ENCODE data around the gene AFDN.

GRCh38 chr6:167860550-167861226 is 34.0 kb downstream of the AFDN start:
- no peak for TF ChIP-seq CTCF (conservative IDR thresholded peaks at IDR 0.05)
- no peak for TF ChIP-seq EZH2 (IDR thresholded peaks at IDR 0.05; ENCODE audit: low read depth)

All from PC-9 (cell line).